COLO668 (cell line): ENCODE results near the gene NSG2.

ENCODE experiments used
- DNase-seq: peaks from one replicate; lab custom pipeline; 2025; ENCODE audit not compliant: unreplicated experiment; lab: John Stamatoyannopoulos, UW

The NSG2 gene

GRCh38 chr5:174058433-174059122, 13.1 kb downstream of the NSG2 start:
- no peak for DNase-seq

DNA sequence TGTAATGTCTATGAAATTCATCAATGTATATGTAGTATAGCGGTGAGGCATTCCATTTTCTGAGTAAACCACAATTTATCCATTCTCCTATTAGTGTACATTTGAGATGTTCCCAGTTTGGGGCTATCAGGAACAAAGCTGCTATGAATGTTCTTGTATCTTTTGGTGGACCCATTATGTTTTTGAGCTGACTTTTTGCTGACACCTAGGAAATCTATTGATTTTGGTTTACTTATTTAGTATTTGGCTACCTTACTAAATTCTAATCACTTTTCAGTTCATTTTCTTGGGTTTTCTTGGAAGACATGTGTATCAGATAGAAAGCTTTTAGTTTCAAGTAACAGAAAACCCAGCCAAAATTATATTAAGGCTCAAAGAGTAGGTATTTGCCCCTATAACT, 13.7 kb downstream of the NSG2 start:
- no peak for DNase-seq

GRCh38 chr5:174063082-174063756, 17.7 kb downstream of the NSG2 start:
- no peak for DNase-seq

GRCh38 chr5:174064171-174064570, 18.7 kb downstream of the NSG2 start:
- DNase-seq, result no peak

DNA sequence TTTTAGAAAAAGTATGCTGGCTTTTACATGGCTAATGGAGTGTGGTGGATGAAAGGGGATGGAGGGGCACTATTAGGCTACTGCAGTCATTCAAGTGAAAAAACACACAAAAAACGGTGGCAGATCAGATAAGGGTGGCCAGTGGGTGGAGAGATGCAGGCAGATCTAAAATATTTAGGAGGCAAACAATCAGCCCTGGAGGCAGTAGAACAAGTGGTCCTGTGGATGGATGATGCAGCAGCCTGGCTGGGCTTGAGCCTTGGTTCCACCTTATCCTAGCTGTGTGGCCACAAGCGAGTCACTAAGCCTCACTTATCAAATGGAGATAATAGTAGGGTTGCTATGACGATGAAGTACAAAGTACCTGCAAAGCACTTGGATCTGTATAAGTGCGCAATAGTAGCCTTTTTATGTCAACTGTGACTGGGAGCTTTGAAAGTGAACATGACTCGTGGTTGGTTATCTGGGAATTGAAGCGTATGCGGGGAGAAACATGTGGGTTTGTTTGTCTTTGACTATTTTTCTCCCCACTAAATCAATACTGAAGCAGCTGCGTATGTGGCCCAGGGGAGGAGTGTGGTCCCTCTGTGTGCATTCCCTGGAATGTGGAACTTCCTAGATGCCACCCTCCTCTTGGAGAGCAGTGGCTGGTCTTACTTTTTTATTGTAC, 20.2 kb downstream of the NSG2 start:
- peak; percentile 53 for DNase-seq

DNA sequence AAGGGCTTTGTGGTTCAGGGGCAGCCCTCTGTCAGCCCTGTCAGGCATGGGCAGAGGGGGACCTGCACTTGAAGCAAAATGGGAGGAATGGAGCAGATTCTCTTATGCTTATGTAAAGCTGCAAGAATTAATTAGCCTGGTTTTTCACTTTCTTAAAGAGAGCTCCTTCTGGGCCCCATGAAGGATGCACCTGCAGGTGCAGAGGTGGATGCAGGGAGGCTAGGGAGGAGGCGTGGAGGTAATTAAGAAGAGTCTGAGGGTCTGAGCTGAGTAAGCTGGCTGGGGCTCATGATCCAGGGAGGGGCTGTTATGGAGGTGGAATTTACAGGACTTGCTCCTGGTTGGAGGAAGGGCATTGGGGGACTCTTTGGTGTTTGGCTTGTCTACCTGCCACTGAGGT, 22.0 kb downstream of the NSG2 start:
- DNase-seq, result no peak

DNA sequence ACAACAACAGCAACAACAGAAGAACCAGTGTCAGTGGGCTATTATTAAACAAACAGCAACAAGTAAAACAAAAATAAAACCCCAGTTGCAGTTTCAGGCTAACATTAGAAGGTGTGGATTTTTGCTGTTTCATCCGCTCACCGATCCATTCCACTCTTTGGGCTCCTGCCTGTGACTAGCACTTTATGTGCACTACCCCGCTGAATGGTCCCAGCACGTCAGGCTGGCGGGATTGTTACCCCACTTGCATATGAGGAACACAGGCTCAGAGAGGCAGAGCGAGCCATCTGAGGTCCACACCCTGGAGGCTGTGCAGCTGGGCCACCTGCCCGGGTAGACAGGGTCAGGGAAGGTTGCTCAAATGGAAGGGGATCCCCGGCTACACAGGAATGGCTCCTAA, 26.0 kb downstream of the NSG2 start:
- no peak for DNase-seq

GRCh38 chr5:174073122-174073660, 27.7 kb downstream of the NSG2 start:
- no peak for DNase-seq

DNA sequence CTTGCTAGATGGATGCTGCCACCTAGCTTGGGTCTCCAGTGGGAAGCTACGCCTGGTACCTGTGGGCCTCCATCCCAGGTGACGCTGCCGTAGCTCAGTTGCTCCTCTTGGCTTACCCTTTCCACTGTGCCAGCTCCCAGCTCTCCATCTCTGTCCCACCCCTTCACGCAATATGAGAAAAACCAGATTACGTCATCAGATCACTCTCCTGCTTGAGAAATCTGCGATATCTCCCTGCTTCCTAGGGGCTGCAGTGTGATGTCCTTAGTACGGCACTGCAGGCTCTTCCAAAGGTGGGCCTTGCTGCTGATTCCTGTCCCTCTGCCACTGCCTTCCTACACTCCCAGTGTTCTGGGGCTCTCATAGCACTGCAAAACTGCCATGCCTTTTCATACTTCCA, 28.9 kb downstream of the NSG2 start:
- no peak for DNase-seq

DNA sequence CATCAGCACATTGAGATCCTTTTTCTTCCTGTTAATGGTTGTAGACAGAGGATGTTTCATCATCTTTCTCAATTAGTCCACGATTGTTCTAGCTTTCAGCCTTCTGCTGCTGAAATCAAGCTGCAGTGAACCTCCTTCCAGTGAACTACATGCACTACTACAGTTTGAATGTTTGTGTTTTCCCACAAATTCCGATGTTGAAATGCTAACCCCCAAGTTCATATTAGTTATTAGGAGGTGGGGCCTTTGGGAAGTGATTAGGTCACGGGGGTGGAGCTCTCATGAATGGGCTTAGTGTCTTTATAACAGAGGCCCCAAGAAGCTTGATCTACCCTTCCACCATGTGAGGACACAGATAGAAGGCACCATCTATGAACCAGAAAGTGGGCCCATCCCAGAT, 32.9 kb downstream of the NSG2 start:
- no peak for DNase-seq

DNA sequence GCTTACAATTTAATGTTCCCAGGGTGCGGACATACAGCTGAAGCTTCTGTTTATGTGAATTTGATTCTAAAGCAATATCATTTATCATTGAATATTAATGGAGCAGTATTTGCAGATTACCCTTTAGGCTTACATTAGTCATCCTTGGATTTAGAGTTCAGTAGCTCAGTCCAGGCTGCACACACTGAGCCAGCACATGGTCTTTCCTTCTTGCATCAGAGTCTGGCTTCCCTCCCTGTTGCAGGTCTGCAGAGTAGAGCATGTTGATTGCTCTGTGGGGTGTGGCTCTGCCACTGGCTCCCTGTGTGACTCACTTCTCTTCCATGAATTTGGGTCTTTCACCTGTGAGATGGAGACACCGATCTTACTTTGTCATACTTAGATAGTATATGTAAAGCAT, 36.8 kb downstream of the NSG2 start:
- DNase-seq, result peak; percentile 58

DNA sequence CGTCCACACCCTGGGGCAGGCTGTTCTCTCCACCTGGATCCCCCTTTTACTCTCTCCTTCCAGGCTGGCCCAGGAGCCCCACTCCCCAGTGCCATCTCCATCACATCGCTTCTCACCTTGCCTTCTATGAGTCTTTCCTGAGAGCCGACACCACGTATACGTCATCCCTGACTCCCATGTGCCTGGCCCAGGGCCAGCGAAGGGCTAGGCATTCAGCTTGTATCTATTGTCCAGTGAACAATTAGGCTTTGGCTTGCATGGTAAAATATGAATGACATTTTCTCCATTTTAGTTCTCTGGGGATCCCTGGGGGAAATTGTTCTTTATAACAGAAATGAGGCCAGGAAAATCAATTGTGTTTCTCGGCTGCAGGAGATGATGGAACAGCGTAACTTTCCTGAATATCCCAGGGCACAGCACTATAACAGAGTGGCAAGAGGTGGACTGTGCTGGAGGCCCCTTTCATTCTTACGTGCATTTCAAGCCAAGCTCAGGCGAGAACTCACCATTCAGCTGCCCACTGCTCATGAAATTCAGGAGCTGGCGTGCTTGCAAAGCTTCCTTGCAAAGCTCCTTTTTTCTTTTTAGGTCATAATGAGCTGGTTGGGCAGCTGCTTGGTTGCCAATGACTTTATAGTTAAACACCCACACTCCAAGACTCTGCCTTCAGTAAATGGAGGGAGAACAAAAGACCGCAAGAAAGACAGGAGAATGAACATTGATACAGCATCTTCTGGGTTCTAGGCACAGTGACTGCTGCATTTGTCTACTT, 37.7 kb downstream of the NSG2 start:
- DNase-seq, result peak; percentile 26

DNA sequence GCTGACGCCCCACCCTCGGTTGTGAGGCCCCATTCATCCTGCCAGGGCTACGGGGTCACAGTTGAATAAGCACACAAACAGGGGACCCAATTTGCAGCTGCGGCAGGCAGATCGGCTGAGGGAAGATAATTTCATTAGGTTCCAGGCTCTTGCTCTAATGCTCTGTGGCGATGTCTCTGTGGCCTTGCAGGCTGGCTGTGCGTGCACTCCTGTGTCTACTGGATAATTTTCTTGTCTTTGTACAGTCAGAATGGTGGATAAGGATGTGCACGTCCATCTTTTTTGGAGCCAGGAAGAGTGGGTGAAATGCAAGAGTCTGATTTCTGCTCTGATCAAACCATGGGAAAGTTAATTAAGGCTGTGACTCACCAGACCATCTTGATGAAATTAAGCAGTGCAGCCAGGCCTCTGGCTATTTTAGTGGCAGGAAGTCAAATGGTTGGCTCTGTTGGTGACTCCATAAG, 39.2 kb downstream of the NSG2 start:
- peak; percentile 38 for DNase-seq

GRCh38 chr5:174086751-174087150, 41.2 kb downstream of the NSG2 start:
- DNase-seq, result no peak

GRCh38 chr5:174087783-174088182, 42.3 kb downstream of the NSG2 start:
- DNase-seq, result no peak

DNA sequence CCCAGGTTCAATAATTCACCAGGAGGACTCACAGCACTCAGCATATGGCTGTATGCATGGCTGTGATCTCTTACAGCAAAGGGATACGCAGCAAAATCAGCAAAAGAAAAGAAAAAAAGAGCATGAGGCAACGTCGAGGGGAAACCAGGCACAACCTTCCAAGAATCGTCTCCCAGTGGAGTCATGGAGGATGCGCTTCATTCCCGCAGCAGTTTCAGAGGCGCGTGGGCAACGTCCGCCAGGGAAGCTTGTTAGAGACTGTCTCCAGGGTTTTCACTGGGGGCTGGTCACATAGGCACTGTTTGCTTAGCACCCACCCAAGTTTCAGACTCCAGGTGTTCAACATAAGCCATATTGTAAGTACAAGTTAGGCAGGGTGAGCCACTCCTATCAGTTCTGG, 44.6 kb downstream of the NSG2 start:
- no peak for DNase-seq

- no peak for DNase-seq
These were observed 47.6 kb downstream of the NSG2 start for GRCh38 chr5:174093123-174093522.

- no peak for DNase-seq
These were observed 49.5 kb downstream of the NSG2 start for GRCh38 chr5:174094857-174095606.

- no peak for DNase-seq
These were observed 51.1 kb downstream of the NSG2 start for GRCh38 chr5:174096619-174097018.

- DNase-seq, result no peak
These were observed 52.1 kb downstream of the NSG2 start for GRCh38 chr5:174097486-174098185.
